GM12892 (cell line): ENCODE data around the gene ERCC2.

ENCODE experiments used
- POLR2A ChIP-seq: IDR thresholded peaks from 2 replicates; pipeline ENCODE4 v1.6.1; 2011; ENCODE audit warnings: low read depth, low read length, control low read depth
- POLR2AphosphoS5 ChIP-seq: IDR thresholded peaks from 2 replicates; pipeline ENCODE4 v1.6.1; 2011; ENCODE audit warnings: low read depth, low read length, control low read depth
- TAF1 ChIP-seq: IDR thresholded peaks from 2 replicates; pipeline ENCODE4 v1.6.1; 2011; ENCODE audit warnings: low read depth, mild to moderate bottlenecking, control low read depth, low read length, borderline replicate concordance

GRCh38 chr19:45403781-45404556 lies 33.6 kb upstream of the ERCC2 start:
- no peak for TF ChIP-seq TAF1
- TF ChIP-seq POLR2A = no peak
- TF ChIP-seq POLR2AphosphoS5 = no peak
